Urinary bladder (tissue), 4 donors: Measurements from ENCODE around the gene SGSM1. TPM values are rescaled to one million over a fixed set of nuclear protein-coding genes. Genes with fewer than 3 reads are reported as not detected.

ENCODE experiments used
- DNase-seq: peaks from one replicate; pipeline ENCODE4 v3.0.0-alpha.2; 2015; ENCODE audit errors: extremely low spot score
- H3K27ac ChIP-seq: one replicate; pipeline ENCODE4 v1.5.1; 2013; ENCODE audit warnings: low read depth, mild to moderate bottlenecking, moderate library complexity
- H3K36me3 ChIP-seq: one replicate; pipeline ENCODE4 v1.6.1; 2013; ENCODE audit warnings: mild to moderate bottlenecking, moderate library complexity; ENCODE audit not compliant: insufficient read depth
- H3K4me1 ChIP-seq: one replicate; pipeline ENCODE4 v1.6.1; 2013; ENCODE audit warnings: mild to moderate bottlenecking, moderate library complexity; ENCODE audit not compliant: insufficient read depth
- H3K4me3 ChIP-seq: one replicate; pipeline ENCODE4 v1.5.1; 2013; ENCODE audit warnings: low read depth, low read length
- WGBS: extraction: QIAGEN DNeasy Blood & Tissue Kit; methylation state at CpG from one replicate; pipeline ENCODE4 v1.1.7; 2013; 5-methylcytosine and 5-hydroxymethylcytosine counted together
- polyA plus RNA-seq: library from polyadenylated mRNA; stranded (reverse); fragments of 200-250 nt; gene quantifications from one replicate; pipeline ENCODE4 v1.2.3, GENCODE V29; 2013
- small RNA-seq: library from RNA; depleted of rRNA; stranded (forward); fragments of <200 nt; gene quantifications from one replicate; pipeline ENCODE3, GENCODE V24; 2014
- total RNA-seq: library from RNA; depleted of rRNA; stranded (reverse); fragments of >200 nt; gene quantifications from one replicate; pipeline ENCODE4 v1.2.3, GENCODE V29; 2014
- donor health status: healthy with polysubstance abuse.
- donor health status: healthy.

The SGSM1 gene
- total and polyA plus RNA-seq, 2 donors = 1.9 to 2.0 TPM

DNA sequence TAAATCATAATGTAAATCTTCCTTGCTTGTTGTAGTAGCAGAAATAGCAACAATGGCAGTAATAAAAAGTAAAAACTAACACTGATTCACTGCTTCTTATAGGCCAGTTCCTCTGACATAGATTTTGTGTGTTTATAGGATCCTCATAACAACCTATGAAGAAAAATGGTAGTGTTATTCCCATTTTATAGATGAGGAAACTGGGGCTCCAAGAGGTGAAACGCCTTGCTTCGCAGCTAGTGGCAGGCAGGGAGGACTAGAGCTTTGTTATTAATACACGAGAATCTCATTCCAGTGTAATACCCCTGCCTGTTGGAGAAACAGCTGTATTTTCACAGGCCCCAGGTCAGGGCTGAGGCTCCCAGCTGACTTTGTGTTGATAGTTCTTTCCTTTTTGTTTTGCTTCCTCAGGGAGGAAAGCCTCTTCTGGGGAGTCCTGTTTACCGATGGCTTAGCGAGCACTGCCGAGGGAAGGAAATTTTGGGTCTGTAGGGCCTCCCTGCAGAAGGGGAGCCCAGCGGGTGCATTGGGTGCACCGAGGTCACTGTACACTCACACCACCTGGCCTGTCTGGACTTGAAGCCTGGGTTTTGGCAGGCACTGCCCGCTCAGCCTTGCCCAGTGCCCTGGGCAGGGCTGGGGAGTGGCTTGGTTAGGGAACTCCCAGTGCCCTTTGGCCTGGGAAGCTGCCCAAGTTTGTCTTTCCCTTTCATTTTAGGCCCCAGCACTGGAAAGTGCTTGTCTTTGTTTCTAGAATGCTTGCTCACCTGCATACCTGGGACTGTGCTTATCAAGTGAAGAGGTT lies 160.0 kb downstream of the SGSM1 start:
- no peaks in the 10 kb centered on the region for H3K4me1 ChIP-seq
- no peak for DNase-seq

DNA sequence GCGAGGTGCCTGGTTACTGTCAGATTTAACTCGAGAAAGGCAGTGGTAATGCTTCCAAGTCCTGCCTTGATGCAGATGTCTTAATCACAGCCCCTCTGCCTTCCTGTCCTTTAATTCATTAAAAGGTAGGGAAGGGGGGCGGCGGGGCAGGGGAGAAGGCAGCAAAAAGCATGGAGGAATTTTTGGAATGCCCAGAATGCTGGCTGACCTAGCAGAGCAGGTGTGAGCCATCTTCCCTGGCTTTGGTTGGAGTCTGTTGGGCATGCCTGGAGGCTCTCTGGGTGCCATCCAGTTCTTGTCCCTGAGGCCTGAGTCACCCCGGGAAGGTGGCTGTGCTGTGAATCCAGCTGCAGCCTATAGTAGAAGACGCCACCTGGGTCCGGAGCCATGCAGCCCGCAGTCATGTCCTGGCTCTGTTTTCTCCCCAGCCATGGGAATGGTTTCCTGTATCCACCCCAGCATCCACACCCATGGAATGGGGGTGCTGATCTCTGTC lies 162.1 kb downstream of the SGSM1 start:
- H3K4me1 ChIP-seq = no peaks in the 10 kb centered on the region
- H3K4me3 ChIP-seq = no peak overlapping the region
- H3K27ac ChIP-seq = no peak overlapping the region
- H3K36me3 ChIP-seq = no peaks in the 10 kb centered on the region
- DNase-seq = no peak
- whole genome bisulfite sequencing = 68% methylated on average over 8 of the region's 8 CpGs

More for the DNA sequence above, 160.0 kb downstream of the SGSM1 start:
- Histone ChIP-seq H3K27ac (no peak overlapping the region), H3K4me3 (no peak overlapping the region), H3K36me3 (no peaks in the 10 kb centered on the region)
- 55% methylated on average over 9 of the region's 9 CpGs for WGBS

DNA sequence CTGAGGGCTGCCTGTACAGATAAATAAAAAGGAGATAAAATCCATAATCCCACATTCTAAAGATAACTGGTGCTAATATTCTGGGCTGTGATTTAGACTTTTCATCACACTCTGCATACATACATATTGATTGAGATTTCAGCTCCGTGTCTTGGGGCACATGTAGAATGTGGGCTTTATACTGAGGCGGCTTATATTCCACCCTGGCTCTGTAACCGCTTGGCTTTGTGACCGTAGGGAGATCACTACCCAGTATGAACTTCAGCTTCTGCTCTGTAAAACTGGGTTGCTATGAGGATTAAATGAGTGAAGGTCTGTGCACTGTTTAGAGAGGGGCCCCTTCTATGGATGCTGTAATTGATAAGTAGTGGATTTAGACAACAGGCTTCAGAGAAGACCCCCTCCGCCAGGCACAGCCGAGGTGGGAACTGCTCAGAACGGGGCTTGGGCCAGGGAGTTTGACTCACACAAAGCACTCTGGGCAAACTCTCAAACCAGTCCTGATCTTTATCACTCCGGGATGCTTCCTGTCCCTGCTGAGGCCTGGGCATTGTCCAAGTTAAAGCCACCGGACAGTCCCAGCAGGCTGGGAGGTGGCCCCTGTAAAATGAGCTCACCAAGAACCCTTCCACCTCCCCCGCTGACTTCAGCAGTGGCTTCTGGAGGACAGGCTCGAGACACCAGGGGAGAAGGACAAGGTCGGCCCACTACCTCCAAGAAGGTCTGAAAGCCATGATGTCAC lies 163.7 kb downstream of the SGSM1 start:
- WGBS = 26% methylated on average over 12 of the region's 12 CpGs
- Histone ChIP-seq H3K4me3 (no peak overlapping the region), H3K27ac (peak overlapping the region; percentile 51), H3K36me3 (no peaks in the 10 kb centered on the region), H3K4me1 (no peaks in the 10 kb centered on the region)
- no peak for DNase-seq

DNA sequence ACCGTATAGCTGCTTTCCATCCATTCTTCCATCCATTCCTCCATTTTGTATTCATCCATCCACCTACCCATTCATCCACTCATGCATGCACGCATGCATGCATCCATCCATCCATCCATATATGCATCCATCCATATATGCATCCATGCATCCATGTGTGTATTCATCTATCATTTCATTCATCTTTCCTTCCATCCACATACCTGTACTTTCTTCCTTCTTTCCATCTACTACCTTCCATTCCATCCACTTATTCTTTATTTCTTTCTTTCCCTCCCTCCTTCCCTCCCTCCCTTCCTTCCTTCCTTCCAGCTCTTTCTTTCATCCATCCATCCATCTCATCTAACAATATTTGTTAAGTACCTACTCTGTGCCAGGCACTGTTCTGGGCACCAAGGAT lies 166.4 kb downstream of the SGSM1 start:
- H3K4me1 ChIP-seq = no peaks in the 10 kb centered on the region
- no peak overlapping the region for H3K27ac ChIP-seq
- WGBS = 73% methylated on average over 2 of the region's 2 CpGs
- H3K4me3 ChIP-seq = no peak overlapping the region
- no peaks in the 10 kb centered on the region for H3K36me3 ChIP-seq
- no peak for DNase-seq

DNA sequence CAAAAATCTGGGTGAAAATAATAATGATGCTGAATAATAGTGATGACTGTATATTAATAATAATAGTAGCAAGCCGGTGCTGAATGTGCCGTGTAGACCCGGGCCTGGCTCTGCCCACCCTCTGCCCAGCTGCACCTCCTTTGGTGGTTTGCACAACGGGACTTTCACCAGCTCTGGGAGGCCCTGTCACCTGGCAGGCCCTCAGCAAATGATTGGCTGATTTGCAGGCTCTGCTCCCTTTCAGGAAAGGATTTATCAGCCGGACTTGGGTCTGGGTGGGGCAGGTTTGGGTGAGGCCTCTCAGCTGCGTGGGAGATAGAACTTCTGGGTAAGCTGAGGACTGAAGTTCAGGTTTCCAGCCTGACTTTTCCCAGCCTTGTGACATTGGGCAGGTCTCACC lies 167.9 kb downstream of the SGSM1 start:
- Histone ChIP-seq H3K36me3 (no peaks in the 10 kb centered on the region), H3K4me3 (no peak overlapping the region), H3K4me1 (no peaks in the 10 kb centered on the region), H3K27ac (no peak overlapping the region)
- 79% methylated on average over 6 of the region's 6 CpGs for WGBS
- DNase-seq = no peak

DNA sequence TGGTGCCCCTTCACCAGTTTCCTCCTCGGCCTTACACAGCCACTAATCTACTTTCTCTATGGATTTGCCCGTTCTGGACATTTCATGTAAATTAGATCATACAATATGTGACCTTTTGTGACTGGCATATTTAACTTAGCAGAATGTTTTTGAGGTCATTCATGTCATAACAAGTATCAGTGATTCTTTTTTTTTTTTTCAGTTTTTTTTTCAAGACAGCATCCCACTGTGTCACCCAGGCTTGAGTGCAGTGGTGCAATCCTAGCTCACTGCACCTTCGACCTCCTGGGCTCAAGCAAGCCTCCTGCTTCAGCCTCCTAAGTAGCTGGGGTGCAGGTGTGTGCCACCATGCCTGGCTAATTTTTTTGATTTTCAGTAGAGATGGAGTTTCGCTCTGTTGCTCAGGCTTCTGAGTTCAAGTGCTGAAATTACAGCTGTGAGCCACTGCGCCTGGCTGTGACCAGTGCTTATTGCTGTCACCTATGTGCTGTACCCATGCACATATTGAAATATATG lies 169.2 kb downstream of the SGSM1 start:
- Histone ChIP-seq H3K4me1 (no peaks in the 10 kb centered on the region), H3K27ac (peak overlapping the region; percentile 75), H3K4me3 (no peak overlapping the region), H3K36me3 (no peaks in the 10 kb centered on the region)
- no peak for DNase-seq
- 82% methylated on average over 5 of the region's 5 CpGs for WGBS

DNA sequence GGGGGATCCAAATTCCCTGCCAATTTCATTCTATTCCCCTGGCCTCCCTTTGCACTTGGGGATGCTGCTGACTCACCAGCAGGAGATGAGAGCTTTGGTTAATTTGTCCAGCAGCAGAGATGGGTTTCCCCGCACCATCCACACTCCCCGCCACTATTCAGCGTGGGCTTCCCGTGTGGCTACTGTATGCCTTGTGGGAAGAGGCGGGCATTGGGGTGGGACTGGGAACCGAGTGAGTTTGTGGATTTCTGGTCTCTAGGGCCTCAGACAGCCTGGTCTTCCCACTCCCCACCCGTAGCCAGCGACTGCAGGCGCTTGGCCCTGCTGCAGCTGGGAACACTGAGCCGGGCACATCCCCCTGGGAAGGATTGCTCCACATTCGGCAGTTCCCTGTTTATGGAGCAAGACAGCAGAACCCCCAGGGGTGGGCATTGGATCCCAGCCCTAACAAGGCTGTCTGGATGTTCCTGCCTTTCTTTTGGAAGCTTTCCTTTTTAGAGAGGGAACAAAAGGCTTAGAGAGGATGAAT lies 169.9 kb downstream of the SGSM1 start:
- Histone ChIP-seq H3K4me3 (no peak overlapping the region), H3K36me3 (no peaks in the 10 kb centered on the region), H3K4me1 (no peaks in the 10 kb centered on the region), H3K27ac (peak overlapping the region; percentile 75)
- 27% methylated on average over 11 of the region's 11 CpGs for WGBS
- no peak for DNase-seq

DNA sequence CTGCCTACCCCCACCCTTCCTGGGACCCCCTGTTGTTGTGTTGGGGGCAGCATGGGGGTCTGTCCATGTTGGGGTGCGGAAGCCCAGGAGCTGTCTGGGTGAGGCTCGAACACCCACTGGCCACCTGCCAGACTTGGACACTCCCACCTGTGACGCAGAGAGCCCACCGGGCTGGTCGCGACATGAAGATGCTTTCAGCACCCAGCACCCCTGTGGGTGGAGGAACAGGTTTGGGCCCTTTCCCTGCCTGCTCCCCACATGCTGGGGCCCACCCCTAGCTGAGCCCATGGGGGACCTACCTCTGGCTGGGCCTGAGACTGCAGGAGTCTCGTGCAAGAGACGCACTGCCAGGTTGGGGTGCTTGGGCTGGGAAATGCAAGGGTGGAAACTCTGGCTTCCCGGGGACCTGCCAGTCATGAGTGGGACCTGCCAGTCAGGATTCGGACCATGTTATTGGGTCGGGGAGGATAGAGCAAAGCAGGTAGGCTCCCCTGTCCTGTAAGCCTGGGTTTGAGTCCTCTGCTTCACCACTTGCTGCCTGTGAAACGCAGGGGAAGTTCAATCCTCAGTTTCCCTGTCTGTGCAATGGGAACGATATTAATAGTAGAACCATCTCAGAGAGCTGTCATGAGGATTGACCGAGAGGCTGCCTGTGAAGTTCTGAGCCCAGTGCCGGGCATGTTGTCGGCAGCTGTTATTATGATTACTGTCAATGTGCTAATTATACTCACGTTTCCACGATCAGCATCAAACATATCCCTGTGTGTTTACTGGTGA lies 170.6 kb downstream of the SGSM1 start:
- DNase-seq = no peak
- H3K27ac ChIP-seq = peak overlapping the region; percentile 61
- 59% methylated on average over 18 of the region's 18 CpGs for WGBS
- no peaks in the 10 kb centered on the region for H3K36me3 ChIP-seq
- H3K4me3 ChIP-seq = no peak overlapping the region
- no peaks in the 10 kb centered on the region for H3K4me1 ChIP-seq

Small RNAs within 50 kb of the gene (small RNA-seq; reads per million reads assigned to genes)
- not detected for gene RF00275

Other genes with a start within 250 kb of the SGSM1 start
- gene LRRC75B, start 213.1 kb upstream of the SGSM1 start, total RNA-seq = 9.6 TPM
- 22.7 TPM for gene LRRC75B, start 213.1 kb upstream of the SGSM1 start, polyA plus RNA-seq
- gene GGT1, start 203.0 kb upstream of the SGSM1 start, total RNA-seq = 4.1 TPM
- gene GGT1, start 203.0 kb upstream of the SGSM1 start, polyA plus RNA-seq = 7.4 TPM
- gene PIWIL3, start 31.5 kb upstream of the SGSM1 start, total RNA-seq = not detected
- gene PIWIL3, start 31.5 kb upstream of the SGSM1 start, polyA plus RNA-seq = not detected
- gene LHFPL7, start 140.5 kb downstream of the SGSM1 start, total RNA-seq = not detected
- gene LHFPL7, start 140.5 kb downstream of the SGSM1 start, polyA plus RNA-seq = not detected
- 19.0 TPM for gene KIAA1671, start 146.5 kb downstream of the SGSM1 start, total RNA-seq
- 13.0 TPM for gene KIAA1671, start 146.5 kb downstream of the SGSM1 start, polyA plus RNA-seq